ENCODE data around the gene TCOF1.

Gene TCOF1

DNA sequence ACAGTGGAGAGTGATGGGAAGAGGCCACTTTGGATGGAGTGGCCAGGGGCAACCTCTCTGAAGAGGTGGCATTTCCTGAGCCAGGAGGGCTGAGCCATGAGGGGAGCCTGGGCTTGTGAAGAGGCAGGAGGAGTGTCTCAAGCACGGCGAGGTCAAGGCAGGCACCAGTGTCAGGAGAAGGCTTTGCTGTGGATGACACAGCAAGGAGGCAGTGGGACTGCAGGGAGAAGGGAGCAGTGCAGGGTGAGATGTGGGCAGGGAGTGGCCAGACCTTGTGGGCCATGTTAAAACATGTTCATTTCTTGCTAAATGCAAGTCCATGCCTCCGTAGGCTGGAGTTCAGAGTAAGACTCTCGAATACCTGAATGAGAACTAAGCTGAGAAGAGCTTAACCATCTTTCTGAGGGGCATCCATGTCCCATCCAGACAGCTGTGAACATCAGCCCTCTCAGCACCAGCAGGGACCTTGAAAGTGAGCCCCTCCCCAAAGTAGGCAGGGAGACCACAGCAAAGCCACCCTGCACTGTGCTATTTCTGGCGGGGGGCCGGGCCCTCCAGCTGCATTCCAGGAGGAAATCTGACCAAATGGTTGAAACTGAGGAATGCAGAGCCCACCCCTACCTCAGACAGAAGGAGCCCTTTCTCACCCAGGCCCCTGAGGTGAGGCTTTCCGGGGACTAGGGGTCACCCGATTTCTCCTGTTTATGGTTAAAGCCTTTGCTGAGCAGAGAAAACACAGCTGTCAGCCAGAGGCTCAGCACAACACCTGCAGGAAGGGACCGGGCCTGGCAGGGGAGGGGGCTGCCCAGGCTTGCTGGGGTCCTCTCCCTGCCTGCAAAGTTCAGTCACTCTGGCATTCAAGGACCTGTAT lies 38.6 kb upstream of the TCOF1 start:
- in situ Hi-C loops (cut with HindIII; ENCODE audit: low sequenced_read_pairs): no loop called here
- no peak for DNase-seq (ENCODE audit: low read depth)
- TF ChIP-seq, protein P1, sequence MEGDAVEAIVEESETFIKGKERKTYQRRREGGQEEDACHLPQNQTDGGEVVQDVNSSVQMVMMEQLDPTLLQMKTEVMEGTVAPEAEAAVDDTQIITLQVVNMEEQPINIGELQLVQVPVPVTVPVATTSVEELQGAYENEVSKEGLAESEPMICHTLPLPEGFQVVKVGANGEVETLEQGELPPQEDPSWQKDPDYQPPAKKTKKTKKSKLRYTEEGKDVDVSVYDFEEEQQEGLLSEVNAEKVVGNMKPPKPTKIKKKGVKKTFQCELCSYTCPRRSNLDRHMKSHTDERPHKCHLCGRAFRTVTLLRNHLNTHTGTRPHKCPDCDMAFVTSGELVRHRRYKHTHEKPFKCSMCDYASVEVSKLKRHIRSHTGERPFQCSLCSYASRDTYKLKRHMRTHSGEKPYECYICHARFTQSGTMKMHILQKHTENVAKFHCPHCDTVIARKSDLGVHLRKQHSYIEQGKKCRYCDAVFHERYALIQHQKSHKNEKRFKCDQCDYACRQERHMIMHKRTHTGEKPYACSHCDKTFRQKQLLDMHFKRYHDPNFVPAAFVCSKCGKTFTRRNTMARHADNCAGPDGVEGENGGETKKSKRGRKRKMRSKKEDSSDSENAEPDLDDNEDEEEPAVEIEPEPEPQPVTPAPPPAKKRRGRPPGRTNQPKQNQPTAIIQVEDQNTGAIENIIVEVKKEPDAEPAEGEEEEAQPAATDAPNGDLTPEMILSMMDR (IDR thresholded peaks at IDR 0.05; ENCODE audit: low read depth, low read length, missing control alignments): no peak
- no peak overlapping the region for H3K4me3 ChIP-seq (ENCODE audit: low read depth, low read length)

DNA sequence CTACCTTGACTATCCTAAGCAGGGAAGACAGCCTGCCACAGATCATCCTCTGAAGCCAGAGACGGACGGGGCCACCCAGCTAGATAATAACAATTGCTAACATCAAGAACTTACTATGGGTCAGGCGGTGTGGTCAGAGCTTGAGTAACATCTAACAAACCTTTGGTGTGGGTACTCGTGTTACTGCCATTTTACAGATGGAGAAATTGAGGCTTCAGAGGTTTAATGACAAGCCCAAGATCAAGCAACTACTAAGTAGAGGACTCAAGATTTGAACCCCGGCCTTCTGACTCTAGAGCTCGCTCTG lies 38.1 kb upstream of the TCOF1 start:
- H3K4me3 ChIP-seq (ENCODE audit: low read depth, low read length): no peak overlapping the region
- TF ChIP-seq, protein P1 (IDR thresholded peaks at IDR 0.05; ENCODE audit: low read depth, low read length, missing control alignments): no peak
- in situ Hi-C loops (cut with HindIII; ENCODE audit: low sequenced_read_pairs): no loop called here
- no peak for DNase-seq (ENCODE audit: low read depth)

DNA sequence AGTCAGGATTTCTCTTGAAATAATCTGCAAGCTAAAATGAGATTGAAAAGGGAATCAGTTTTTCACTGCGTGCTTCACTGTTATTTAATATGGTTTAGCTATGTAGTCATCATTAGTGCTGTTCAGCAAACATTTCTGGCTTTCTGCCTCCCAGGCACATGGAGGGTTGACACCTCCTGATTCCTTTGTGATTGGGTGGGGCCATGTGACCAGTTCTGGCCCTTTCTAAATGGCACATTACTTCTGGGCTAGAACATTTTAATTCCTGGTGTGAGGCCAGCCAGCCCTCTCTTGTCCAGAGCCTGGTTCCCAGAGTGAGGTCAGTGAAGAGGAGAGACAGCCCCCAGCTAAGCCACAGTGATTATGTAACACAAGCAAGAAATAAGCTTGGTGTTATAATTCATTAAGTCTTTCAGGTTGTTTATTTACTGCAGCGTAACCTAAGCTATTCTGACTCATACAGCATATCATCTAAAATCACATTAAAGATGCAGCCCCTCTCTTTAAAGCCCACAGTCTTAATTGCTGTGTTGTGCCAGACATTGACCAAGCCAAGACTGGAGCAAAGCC lies 37.4 kb upstream of the TCOF1 start:
- in situ Hi-C loops (cut with HindIII; ENCODE audit: low sequenced_read_pairs): no loop called here
- H3K4me3 ChIP-seq (ENCODE audit: low read depth, low read length): no peak overlapping the region
- TF ChIP-seq, protein P1 (IDR thresholded peaks at IDR 0.05; ENCODE audit: low read depth, low read length, missing control alignments): no peak
- DNase-seq (ENCODE audit: low read depth): peak; percentile 87

DNA sequence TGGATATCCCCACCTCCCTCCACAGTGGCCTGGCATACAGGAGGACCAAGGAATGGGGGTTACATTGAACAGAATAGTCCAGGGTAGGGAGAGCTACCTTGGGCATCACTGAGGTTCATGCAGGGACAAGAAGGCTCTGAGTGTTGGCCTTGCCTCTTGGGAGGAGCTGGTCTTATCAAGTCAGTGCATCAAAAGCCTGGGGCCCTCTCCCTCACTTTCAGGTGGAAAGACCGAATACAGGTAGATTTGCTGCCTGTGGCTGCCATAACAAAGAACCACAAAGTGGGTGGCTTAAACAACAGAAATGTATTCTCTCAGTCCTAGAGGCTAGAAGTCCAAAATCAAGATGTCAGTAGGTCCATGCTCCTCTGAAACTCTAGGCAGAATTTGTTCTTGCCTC lies 36.3 kb upstream of the TCOF1 start:
- in situ Hi-C loops (cut with HindIII; ENCODE audit: low sequenced_read_pairs): no loop called here
- TF ChIP-seq, protein P1 (IDR thresholded peaks at IDR 0.05; ENCODE audit: low read depth, low read length, missing control alignments): no peak
- no peak for DNase-seq (ENCODE audit: low read depth)
- no peak overlapping the region for H3K4me3 ChIP-seq (ENCODE audit: low read depth, low read length)

DNA sequence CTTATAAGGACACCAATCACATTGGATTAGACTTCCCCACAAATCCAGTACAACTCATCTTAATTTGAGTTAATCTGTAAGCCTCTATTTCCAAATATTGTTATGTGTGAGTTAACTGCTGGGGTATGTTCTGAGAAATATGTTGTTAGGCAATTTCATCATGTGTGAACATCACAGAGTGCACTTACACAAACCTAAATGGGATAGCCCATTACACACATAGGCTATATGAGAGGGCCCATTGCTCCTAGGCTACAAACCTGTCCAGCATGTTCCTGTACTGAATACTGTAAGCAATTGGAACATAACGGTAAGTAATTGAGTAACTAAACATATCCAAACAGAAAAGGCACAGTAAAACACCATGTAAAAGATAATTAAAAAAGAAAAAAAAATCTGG lies 35.7 kb upstream of the TCOF1 start:
- no peak for DNase-seq (ENCODE audit: low read depth)
- in situ Hi-C loops (cut with HindIII; ENCODE audit: low sequenced_read_pairs): no loop called here

DNA sequence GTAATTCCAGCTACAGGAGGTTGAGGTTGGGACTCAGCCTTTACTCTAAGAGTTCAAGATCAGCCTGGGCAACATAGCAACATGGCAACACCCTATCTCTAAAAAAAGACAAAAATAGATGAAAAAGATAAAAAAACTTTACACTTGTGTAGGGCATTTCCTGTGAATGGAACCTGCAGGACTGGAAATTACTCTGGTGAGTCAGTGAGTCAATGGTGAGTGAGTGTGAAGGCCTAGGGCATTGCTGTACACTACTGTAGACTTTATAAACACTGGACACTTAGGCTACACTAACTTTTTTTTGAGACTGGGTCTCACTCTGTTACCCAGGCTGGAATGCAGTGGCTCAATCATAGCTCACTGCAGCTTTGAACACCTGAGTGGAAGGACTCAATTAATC lies 35.3 kb upstream of the TCOF1 start:
- in situ Hi-C loops (cut with HindIII; ENCODE audit: low sequenced_read_pairs): no loop called here
- TF ChIP-seq, protein P1 (IDR thresholded peaks at IDR 0.05; ENCODE audit: low read depth, low read length, missing control alignments): no peak
- no peak overlapping the region for H3K4me3 ChIP-seq (ENCODE audit: low read depth, low read length)
- DNase-seq (ENCODE audit: low read depth): no peak

More for the DNA sequence above, 35.7 kb upstream of the TCOF1 start:
- H3K4me3 ChIP-seq (ENCODE audit: low read depth, low read length): no peak overlapping the region
- TF ChIP-seq, protein P1 (IDR thresholded peaks at IDR 0.05; ENCODE audit: low read depth, low read length, missing control alignments): no peak
